Thoracic aorta (tissue), 2 donors: ENCODE results near the gene OXLD1. TPM values are rescaled to one million over a fixed set of nuclear protein-coding genes. Genes with fewer than 3 reads are reported as not detected.

Experiments used
- ATAC-seq: fragments of 150-250 bp; one replicate; pipeline ENCODE4 v1.8.0; 2017; ENCODE audit warnings: low read depth; ENCODE audit not compliant: insufficient number of reproducible peaks, low FRiP score
- DNase-seq: peaks from one replicate; pipeline ENCODE4 v3.0.0-alpha.2; 2020; ENCODE audit warnings: low spot score
- H3K27ac ChIP-seq, 2 donors: fragments of 200-600 bp; sonication (generic); 1 replicate in 1 of 2; 2 replicates in 1 of 2; pipeline ENCODE4 v1.5.1; 2016; ENCODE audit warnings: mild to moderate bottlenecking in 2 of 2, moderate library complexity in 2 of 2
- H3K27me3 ChIP-seq: fragments of 200-600 bp; sonication (generic); replicated peaks from 2 replicates; pipeline ENCODE4 v1.6.0; 2016; ENCODE audit warnings: mild to moderate bottlenecking; ENCODE audit not compliant: insufficient read depth
- H3K36me3 ChIP-seq: fragments of 200-600 bp; sonication (generic); one replicate; pipeline ENCODE4 v1.5.1; 2016
- H3K4me1 ChIP-seq, 2 donors: fragments of 200-600 bp; sonication (generic); 1 replicate in 1 of 2; 2 replicates in 1 of 2; pipeline versions ENCODE4 v1.5.1 to v1.6.0; 2016; ENCODE audit warnings: low read depth in 2 of 2, mild to moderate bottlenecking in 1 of 2; ENCODE audit not compliant: control insufficient read depth in 1 of 2
- H3K4me3 ChIP-seq: fragments of 200-600 bp; sonication (generic); 2 replicates; pipeline ENCODE4 v1.5.1; 2016; ENCODE audit warnings: mild to moderate bottlenecking
- H3K9me3 ChIP-seq: fragments of 200-600 bp; sonication (generic); 2 replicates; pipeline ENCODE4 v1.5.1; 2016
- total RNA-seq, 2 donors: library from RNA; depleted of rRNA; stranded (reverse); fragments of >200 nt; gene quantifications; one replicate each; pipeline versions ENCODE4 v1.1.0 to v1.2.3, GENCODE V29; 2016
- TF ChIP-seq, protein P1 (sequence below): fragments of 200-600 bp; sonication (generic); IDR thresholded peaks from one replicate; pipeline ENCODE4 v1.5.1; 2019; ENCODE audit warnings: antibody characterized with exemption

Gene OXLD1
- total RNA-seq, 2 donors from 2014 or later: 13.7 to 33.6 TPM

DNA sequence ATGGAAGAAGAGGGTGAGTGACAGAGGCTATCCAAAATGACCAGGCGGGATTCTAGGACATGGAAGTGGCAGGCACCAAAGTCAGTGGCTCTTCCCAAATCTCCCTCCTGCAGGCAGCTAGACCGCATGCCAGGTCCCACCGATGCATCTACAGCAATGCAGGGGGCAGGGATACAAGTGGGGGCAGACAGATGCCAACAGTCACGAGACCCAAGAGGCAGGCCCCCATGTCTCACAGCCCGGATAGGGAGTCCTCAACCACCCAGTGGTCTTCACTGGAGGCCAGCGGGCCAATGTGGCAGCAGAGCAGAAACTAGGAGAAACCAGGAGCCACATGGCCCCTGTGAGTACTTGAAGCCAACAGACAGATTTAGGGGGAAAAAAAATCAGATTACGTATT lies 49.5 kb downstream of the OXLD1 start:
- TF ChIP-seq, protein P1, sequence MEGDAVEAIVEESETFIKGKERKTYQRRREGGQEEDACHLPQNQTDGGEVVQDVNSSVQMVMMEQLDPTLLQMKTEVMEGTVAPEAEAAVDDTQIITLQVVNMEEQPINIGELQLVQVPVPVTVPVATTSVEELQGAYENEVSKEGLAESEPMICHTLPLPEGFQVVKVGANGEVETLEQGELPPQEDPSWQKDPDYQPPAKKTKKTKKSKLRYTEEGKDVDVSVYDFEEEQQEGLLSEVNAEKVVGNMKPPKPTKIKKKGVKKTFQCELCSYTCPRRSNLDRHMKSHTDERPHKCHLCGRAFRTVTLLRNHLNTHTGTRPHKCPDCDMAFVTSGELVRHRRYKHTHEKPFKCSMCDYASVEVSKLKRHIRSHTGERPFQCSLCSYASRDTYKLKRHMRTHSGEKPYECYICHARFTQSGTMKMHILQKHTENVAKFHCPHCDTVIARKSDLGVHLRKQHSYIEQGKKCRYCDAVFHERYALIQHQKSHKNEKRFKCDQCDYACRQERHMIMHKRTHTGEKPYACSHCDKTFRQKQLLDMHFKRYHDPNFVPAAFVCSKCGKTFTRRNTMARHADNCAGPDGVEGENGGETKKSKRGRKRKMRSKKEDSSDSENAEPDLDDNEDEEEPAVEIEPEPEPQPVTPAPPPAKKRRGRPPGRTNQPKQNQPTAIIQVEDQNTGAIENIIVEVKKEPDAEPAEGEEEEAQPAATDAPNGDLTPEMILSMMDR: no peak
- DNase-seq (no peak), ATAC-seq (no peak)
- Histone ChIP-seq H3K27ac (no peak overlapping the region), H3K36me3 (peaks cover 37% of the 10 kb centered on the region), H3K27me3 (no peaks in the 10 kb centered on the region), H3K4me1 (peaks cover 9 to 23% of the 10 kb centered on the region in 2 donors), H3K9me3 (no peaks in the 10 kb centered on the region), H3K4me3 (no peak overlapping the region)

DNA sequence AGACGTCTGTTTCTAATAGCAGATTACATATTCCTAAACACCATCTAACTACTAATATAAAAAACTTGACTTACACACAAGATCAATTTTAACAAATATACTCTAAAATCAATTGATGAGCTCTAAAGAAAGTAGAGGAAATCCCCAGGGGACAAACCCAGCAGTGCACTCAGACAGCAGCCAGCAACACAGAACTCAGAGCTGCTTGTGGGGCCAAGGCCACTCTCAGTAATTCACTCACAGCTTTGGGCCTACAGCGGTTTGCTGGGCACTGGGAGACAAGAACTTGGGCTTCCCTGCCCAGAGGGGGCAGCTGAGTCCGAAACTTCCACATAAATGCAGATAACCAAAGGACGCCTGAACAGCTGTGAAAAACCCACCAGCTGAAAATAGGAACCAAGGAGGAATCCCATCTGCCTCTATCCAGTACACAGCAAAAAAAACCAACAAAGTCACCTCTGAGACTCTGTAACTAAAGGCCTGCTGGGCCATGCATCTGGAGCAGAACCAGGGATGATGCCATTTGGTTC lies 50.9 kb downstream of the OXLD1 start:
- DNase-seq: no peak
- peaks cover 26% of the 10 kb centered on the region for H3K36me3 ChIP-seq
- H3K4me1 ChIP-seq: peaks cover 9 to 23% of the 10 kb centered on the region in 2 donors
- H3K27me3 ChIP-seq: no peaks in the 10 kb centered on the region
- TF ChIP-seq, protein P1: no peak
- no peak overlapping the region for H3K27ac ChIP-seq
- ATAC-seq: no peak
- no peaks in the 10 kb centered on the region for H3K9me3 ChIP-seq
- no peak overlapping the region for H3K4me3 ChIP-seq

Other genes starting within 250 kb of the OXLD1 start
- 1,000 to 10,000 TPM; 4,421 to 4,935 TPM for gene ACTG1, start 153.8 kb downstream of the OXLD1 start, total RNA-seq
- gene FSCN2, start 138.2 kb downstream of the OXLD1 start, total RNA-seq: 1 to 10 TPM; 4.2 to 9.2 TPM
- 10 to 100 TPM; 43.2 to 57.9 TPM for gene FAAP100, start 114.3 kb downstream of the OXLD1 start, total RNA-seq
- gene NPLOC4, start 29.5 kb downstream of the OXLD1 start, total RNA-seq: 100 to 1,000 TPM in 1 of 2 donors, 10 to 100 TPM in 1; 77.3 to 105 TPM
- gene TSPAN10, start 29.4 kb downstream of the OXLD1 start, total RNA-seq: under 1 TPM in 1 of 2 donors, not detected in 1; 0.27 TPM
- not detected for gene PDE6G, start 10.1 kb downstream of the OXLD1 start, total RNA-seq
- 10 to 100 TPM in 1 of 2 donors, 1 to 10 TPM in 1; 7.3 to 10.8 TPM for gene CCDC137, start 132 bp upstream of the OXLD1 start, total RNA-seq
- gene ARL16, start 17.2 kb upstream of the OXLD1 start, total RNA-seq: 10 to 100 TPM; 34.4 to 40.7 TPM
- gene HGS, start 17.4 kb upstream of the OXLD1 start, total RNA-seq: 100 to 1,000 TPM in 1 of 2 donors, 10 to 100 TPM in 1; 93.8 to 108 TPM
- gene MRPL12, start 36.8 kb upstream of the OXLD1 start, total RNA-seq: 10 to 100 TPM; 19.8 to 33.4 TPM
- gene SLC25A10, start 45.7 kb upstream of the OXLD1 start, total RNA-seq: 1 to 10 TPM; 2.2 to 4.7 TPM
- gene GCGR, start 137.5 kb upstream of the OXLD1 start, total RNA-seq: not detected
- 100 to 1,000 TPM in 1 of 2 donors, 10 to 100 TPM in 1; 57.5 to 116 TPM for gene MCRIP1, start 166.7 kb upstream of the OXLD1 start, total RNA-seq
- gene PPP1R27, start 168.4 kb upstream of the OXLD1 start, total RNA-seq: not detected
- gene P4HB, start 193.9 kb upstream of the OXLD1 start, total RNA-seq: 100 to 1,000 TPM; 515 to 655 TPM
- gene ARHGDIA, start 204.7 kb upstream of the OXLD1 start, total RNA-seq: 100 to 1,000 TPM; 206 to 324 TPM
- 10 to 100 TPM; 43.8 to 51.4 TPM for gene ALYREF, start 225.0 kb upstream of the OXLD1 start, total RNA-seq
- 100 to 1,000 TPM in 1 of 2 donors, 10 to 100 TPM in 1; 94.1 to 120 TPM for gene ANAPC11, start 225.1 kb upstream of the OXLD1 start, total RNA-seq
- gene NPB, start 235.6 kb upstream of the OXLD1 start, total RNA-seq: 1 to 10 TPM in 1 of 2 donors, under 1 TPM in 1; 0.35 to 2.6 TPM
- 10 to 100 TPM; 13.6 to 81.9 TPM for gene PCYT2, start 244.8 kb upstream of the OXLD1 start, total RNA-seq